ENCODE data around the gene MPPED1. TPM values are rescaled to one million over a fixed set of nuclear protein-coding genes. Genes with fewer than 3 reads are reported as not detected.

Gene MPPED1
- total and polyA plus RNA-seq, 10 donors = 0.02 to 0.13 (median 0.04) TPM; not detected in 6

- DNase-seq = no peak
- TF ChIP-seq POLR2A (IDR thresholded peaks at IDR 0.05) = no peak
- TF ChIP-seq, protein P1, sequence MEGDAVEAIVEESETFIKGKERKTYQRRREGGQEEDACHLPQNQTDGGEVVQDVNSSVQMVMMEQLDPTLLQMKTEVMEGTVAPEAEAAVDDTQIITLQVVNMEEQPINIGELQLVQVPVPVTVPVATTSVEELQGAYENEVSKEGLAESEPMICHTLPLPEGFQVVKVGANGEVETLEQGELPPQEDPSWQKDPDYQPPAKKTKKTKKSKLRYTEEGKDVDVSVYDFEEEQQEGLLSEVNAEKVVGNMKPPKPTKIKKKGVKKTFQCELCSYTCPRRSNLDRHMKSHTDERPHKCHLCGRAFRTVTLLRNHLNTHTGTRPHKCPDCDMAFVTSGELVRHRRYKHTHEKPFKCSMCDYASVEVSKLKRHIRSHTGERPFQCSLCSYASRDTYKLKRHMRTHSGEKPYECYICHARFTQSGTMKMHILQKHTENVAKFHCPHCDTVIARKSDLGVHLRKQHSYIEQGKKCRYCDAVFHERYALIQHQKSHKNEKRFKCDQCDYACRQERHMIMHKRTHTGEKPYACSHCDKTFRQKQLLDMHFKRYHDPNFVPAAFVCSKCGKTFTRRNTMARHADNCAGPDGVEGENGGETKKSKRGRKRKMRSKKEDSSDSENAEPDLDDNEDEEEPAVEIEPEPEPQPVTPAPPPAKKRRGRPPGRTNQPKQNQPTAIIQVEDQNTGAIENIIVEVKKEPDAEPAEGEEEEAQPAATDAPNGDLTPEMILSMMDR (IDR thresholded peaks at IDR 0.05 in 8 of 11, conservative IDR thresholded peaks at IDR 0.05 in 3 of 11) = no peak
- Histone ChIP-seq H3K9me3 (peaks cover 0 to 7% (median 0%) of the 10 kb centered on the region in 8 donors), H3K4me3 (no peak overlapping the region), H3K27ac (no peak overlapping the region), H3K4me1 (no peaks in the 10 kb centered on the region), H3K36me3 (no peaks in the 10 kb centered on the region), H3K27me3 (replicated peaks in 1 of 7) (peaks cover 0 to 64% (median 0%) of the 10 kb centered on the region in 7 donors)
- 18 to 41% (median 26%) methylated on average over 2 of the region's 2 CpGs for WGBS, 5 donors
- intact Hi-C loops (cut with DNase I; ENCODE audit: low total_unique reads) = no loop called here
These were observed 44.0 kb downstream of the MPPED1 start for GRCh38 chr22:43455846-43456245.

- TF ChIP-seq POLR2A (IDR thresholded peaks at IDR 0.05) (no peak), POLR2AphosphoS5 (IDR thresholded peaks at IDR 0.05) (no peak)
- TF ChIP-seq, protein P1 (IDR thresholded peaks at IDR 0.05 in 8 of 11, conservative IDR thresholded peaks at IDR 0.05 in 3 of 11) = no peak
- no peak overlapping the region for H3K4me3 ChIP-seq
- no peak overlapping the region for H3K27ac ChIP-seq
- H3K27me3 ChIP-seq (replicated peaks in 1 of 7) = peaks cover 0 to 58% (median 0%) of the 10 kb centered on the region in 7 donors
- WGBS, 5 donors = 78 to 90% (median 84%) methylated on average over 3 of the region's 3 CpGs
- H3K9me3 ChIP-seq = peaks cover 0 to 18% (median 4%) of the 10 kb centered on the region in 8 donors
- intact Hi-C loops (cut with DNase I; ENCODE audit: low total_unique reads) = no loop called here
- H3K36me3 ChIP-seq = no peaks in the 10 kb centered on the region
- H3K4me1 ChIP-seq = no peaks in the 10 kb centered on the region
- no peak for DNase-seq
These were observed 45.2 kb downstream of the MPPED1 start for GRCh38 chr22:43457002-43457401.

GRCh38 chr22:43462701-43463100 is 50.9 kb downstream of the MPPED1 start:
- no peak overlapping the region for H3K27ac ChIP-seq
- intact Hi-C loops (cut with DNase I; ENCODE audit: low total_unique reads) = no loop called here
- H3K4me1 ChIP-seq = no peaks in the 10 kb centered on the region
- no peak overlapping the region for H3K4me3 ChIP-seq
- no peak for DNase-seq
- TF ChIP-seq, protein P1 (IDR thresholded peaks at IDR 0.05 in 8 of 11, conservative IDR thresholded peaks at IDR 0.05 in 3 of 11) = no peak
- TF ChIP-seq POLR2A (IDR thresholded peaks at IDR 0.05) = no peak
- no peaks in the 10 kb centered on the region for H3K36me3 ChIP-seq
- H3K27me3 ChIP-seq (replicated peaks in 1 of 7) = peaks cover 0 to 46% (median 8%) of the 10 kb centered on the region in 7 donors
- peaks cover 0 to 33% (median 20%) of the 10 kb centered on the region in 8 donors for H3K9me3 ChIP-seq

DNA sequence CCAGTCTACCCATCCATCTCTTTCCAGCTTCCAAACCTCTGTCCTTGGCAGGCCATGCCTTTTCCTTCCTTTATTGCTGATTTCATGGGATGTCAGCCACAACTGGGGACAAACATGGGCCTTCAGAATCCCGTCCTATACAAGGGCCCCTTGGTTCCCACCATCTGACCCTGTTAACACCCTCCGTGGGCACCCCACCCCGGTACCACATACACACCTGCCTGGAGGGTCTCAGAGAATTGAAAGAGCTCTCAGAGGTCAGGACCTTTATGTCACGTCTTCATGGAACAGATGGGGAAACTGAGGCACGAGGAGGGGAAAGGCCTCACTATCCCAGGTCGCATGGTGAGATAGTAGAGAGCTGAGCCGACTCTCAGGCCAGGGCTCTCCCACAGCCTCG is 53.0 kb downstream of the MPPED1 start:
- Histone ChIP-seq H3K4me3 (no peak overlapping the region), H3K27ac (no peak overlapping the region), H3K36me3 (no peaks in the 10 kb centered on the region), H3K9me3 (peaks cover 0 to 33% (median 20%) of the 10 kb centered on the region in 8 donors), H3K27me3 (replicated peaks in 1 of 7) (peaks cover 0 to 60% (median 8%) of the 10 kb centered on the region in 7 donors), H3K4me1 (no peaks in the 10 kb centered on the region)
- WGBS, 5 donors = 67 to 79% (median 70%) methylated on average over 8 of the region's 8 CpGs
- intact Hi-C loops (cut with DNase I; ENCODE audit: low total_unique reads) = no loop called here
- TF ChIP-seq POLR2AphosphoS5 (IDR thresholded peaks at IDR 0.05) = no peak
- no peak for TF ChIP-seq POLR2A (IDR thresholded peaks at IDR 0.05)
- TF ChIP-seq, protein P1 (IDR thresholded peaks at IDR 0.05 in 8 of 11, conservative IDR thresholded peaks at IDR 0.05 in 3 of 11) = no peak
- no peak for DNase-seq
